Measurements from ENCODE around the gene CCDC167.

Gene CCDC167

DNA sequence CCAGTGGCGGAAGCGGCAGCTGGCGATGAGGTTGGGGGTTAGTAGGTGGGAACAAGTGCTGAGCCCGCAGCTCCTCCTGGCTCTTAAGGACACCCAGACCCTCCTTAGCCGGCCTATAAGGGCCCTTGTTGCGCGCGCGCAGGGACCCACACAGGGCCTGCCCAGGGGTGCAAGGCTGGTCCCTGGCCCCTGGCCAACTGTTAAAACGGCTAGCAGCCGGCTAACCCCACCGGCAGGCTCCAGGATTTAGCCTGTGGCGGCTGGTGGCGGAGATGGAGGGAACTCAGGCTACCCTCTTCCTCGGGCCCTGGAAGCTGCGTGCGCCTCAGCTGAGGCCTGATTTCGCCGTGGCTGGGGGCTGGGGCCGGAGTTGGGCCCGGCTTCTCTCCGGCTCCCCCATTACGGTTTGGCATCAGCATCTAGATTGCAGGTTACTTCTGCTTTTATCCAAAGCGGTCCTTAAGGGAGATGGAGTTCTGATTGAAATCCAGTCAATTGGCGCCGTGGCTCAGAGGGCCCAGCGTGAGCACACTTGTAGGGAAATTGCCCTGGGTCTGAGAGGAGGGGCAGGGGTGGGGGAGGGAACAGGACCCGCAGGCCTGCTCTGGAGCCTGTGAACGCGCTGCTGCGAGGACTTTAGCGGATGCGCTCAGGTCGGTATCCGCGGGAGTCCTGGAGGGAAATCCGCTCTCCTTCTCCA, 36.9 kb upstream of the CCDC167 start:
- H3K27ac ChIP-seq = no peak overlapping the region
- TF ChIP-seq, protein P1, sequence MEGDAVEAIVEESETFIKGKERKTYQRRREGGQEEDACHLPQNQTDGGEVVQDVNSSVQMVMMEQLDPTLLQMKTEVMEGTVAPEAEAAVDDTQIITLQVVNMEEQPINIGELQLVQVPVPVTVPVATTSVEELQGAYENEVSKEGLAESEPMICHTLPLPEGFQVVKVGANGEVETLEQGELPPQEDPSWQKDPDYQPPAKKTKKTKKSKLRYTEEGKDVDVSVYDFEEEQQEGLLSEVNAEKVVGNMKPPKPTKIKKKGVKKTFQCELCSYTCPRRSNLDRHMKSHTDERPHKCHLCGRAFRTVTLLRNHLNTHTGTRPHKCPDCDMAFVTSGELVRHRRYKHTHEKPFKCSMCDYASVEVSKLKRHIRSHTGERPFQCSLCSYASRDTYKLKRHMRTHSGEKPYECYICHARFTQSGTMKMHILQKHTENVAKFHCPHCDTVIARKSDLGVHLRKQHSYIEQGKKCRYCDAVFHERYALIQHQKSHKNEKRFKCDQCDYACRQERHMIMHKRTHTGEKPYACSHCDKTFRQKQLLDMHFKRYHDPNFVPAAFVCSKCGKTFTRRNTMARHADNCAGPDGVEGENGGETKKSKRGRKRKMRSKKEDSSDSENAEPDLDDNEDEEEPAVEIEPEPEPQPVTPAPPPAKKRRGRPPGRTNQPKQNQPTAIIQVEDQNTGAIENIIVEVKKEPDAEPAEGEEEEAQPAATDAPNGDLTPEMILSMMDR (IDR thresholded peaks at IDR 0.05) = no peak
- TF ChIP-seq ZFX (IDR thresholded peaks at IDR 0.05; ENCODE audit: borderline replicate concordance) = no peak

DNA sequence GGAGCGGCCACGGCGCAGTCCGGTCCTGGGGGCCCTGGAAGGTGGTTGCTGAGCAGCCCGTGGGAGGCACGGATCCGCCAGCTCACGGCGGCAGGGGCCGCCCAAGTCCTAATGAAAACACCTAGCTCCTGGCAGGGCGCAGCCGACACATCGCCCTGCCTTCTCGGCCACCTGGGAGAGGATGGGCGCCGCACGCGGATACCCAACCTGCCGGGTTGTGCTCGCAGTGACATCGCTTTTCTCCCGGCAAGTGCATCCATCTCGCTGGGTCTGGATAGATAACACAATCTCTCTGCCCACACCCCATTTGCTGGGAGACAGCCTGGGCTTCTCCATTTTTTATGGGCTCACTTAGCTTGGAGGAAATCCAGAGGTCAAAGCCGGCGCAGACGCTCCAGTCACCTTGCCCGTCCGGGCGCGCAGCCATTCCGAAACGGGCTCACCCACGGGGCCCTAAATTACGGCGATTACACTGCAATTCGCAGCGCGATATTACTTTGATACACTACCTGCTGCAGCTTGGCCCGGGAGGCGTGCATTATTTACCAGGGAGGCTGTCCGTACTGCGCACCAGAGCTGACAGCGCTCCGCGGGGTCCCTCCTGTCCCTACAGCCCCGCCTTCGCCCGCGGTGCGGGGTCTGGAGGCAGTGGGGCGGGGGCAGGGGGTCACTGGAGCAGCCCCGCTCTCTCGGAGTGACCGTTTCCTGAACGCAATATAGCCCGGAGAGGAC, 36.2 kb upstream of the CCDC167 start:
- TF ChIP-seq, protein P1 (IDR thresholded peaks at IDR 0.05) = peak; percentile 30; the same call in 1 of the 2 replicates
- TF ChIP-seq ZFX (IDR thresholded peaks at IDR 0.05; ENCODE audit: borderline replicate concordance) = no peak
- no peak overlapping the region for H3K27ac ChIP-seq

DNA sequence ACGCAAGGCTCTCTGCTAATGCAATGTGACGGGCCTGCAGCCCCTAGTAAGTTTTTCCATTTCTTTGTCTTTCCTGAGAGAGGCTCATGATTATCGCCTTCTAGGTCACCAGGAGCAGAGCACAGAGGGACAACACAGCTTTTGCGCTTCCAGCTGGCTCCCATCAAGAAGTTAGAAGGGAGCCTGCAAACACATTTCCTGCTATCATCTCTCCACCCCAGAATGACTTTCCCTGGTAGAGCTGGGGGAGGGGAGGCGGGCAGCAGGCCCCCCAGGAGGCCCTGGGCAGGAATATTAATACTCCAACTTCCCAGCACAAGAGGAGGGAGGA, 35.7 kb upstream of the CCDC167 start:
- no peak overlapping the region for H3K27ac ChIP-seq
- no peak for TF ChIP-seq ZFX (IDR thresholded peaks at IDR 0.05; ENCODE audit: borderline replicate concordance)
- TF ChIP-seq, protein P1 (IDR thresholded peaks at IDR 0.05) = no peak

DNA sequence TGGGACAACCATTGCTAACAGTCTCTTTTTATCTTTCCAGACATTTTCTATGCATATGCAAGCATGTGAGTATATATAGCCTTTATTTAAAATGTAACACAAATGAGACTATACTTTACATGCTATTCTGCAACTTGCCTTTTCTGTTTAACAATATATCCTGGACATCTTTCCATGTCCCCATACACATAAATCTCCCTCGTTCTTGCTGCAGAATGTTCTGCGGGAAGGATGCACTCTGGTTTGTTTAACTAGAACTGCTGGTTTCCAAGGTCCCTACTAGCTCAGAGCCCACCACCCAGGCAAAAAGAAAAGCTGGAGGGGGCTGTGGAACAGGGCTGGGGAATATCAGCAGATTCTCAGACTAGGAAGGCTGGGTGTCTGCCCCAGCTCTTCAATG, 35.2 kb upstream of the CCDC167 start:
- TF ChIP-seq ZFX (IDR thresholded peaks at IDR 0.05; ENCODE audit: borderline replicate concordance) = no peak
- TF ChIP-seq, protein P1 (IDR thresholded peaks at IDR 0.05) = no peak
- H3K27ac ChIP-seq = no peak overlapping the region

DNA sequence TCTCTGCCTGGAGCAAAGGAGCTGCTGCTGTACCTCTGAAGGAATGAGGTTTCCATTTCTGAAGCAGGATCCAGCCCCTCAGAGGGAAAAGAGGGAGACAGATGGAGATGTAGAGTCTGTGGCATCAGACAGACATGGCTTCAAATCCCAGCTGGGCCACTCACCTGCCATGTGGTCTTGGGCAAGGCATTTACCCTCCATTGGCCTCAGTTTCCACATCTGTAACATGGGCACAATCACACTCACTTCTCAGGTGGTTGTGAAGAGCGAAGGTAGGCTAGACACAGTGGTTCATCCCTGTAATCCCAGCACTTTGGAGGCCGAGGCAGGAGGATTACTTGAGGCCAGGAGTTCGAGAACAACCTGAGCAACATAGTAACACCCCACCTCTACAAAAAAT, 32.4 kb upstream of the CCDC167 start:
- H3K27ac ChIP-seq = no peak overlapping the region
- TF ChIP-seq ZFX (IDR thresholded peaks at IDR 0.05; ENCODE audit: borderline replicate concordance) = no peak
- TF ChIP-seq, protein P1 (IDR thresholded peaks at IDR 0.05) = no peak

DNA sequence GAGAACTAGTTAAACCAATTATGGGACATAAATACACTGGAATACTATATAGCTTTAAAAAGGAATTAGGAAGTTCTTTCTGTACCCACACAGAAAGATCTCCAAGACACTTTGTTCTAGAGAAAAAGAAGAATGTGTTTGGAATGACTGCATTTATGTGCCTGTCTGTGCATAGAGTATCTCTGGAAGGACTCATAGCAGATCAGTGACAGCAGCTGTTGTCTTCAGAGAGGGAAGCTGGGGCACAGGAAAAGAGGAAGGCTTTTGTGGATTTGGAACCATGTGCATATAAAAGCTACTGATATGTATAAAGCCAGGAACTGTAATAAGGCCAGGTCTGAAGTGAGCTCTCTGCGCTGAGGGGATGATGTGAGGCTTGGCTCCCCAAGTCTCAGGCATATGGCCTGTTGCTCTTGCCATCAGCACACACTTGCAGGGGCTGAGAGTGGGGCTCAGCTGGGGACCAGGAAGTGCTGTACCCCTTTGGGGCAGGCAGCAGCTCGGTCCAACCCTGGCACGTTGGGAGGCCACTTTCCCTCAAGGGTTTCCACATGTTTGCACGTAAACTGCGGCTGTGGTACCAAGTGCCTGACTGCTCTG, 31.8 kb upstream of the CCDC167 start:
- TF ChIP-seq ZFX (IDR thresholded peaks at IDR 0.05; ENCODE audit: borderline replicate concordance) = no peak
- TF ChIP-seq, protein P1 (IDR thresholded peaks at IDR 0.05) = no peak
- H3K27ac ChIP-seq = no peak overlapping the region

DNA sequence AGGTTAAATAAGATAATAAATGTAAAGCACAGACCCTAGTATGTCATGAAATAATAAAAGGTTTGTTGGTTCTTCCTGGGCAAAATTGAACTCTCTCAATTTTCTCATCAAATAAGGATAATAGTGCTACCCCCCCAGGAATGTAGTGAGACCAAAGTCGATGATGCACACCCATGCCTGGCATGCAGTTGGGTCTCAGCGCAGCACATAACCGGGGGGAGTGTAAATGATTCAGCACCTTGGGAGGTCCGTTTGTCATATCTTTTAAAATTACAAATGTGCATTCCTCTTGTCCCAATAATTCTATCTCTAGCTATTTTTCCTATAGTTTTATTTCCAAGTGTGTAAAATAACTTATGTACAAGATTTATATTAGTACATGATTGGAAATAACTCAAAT, 31.3 kb upstream of the CCDC167 start:
- H3K27ac ChIP-seq = no peak overlapping the region
- TF ChIP-seq, protein P1 (IDR thresholded peaks at IDR 0.05) = no peak
- TF ChIP-seq ZFX (IDR thresholded peaks at IDR 0.05; ENCODE audit: borderline replicate concordance) = no peak
